ENCODE measurements around the gene F2RL2.
"Not testable (repeated sequence)": the region's sequence is repeated elsewhere in the genome, so short reads cannot be mapped to it uniquely, and the experiment has no call there.

The F2RL2 gene

GRCh38 chr5:76622076-76622475 lies 1.1 kb downstream of the F2RL2 start:
- DNase-seq (ENCODE audit: low read depth) = no peak

- no peak for DNase-seq (ENCODE audit: low read depth)
These were observed 3.0 kb downstream of the F2RL2 start for GRCh38 chr5:76620166-76620565.

GRCh38 chr5:76617675-76618074 lies 5.5 kb downstream of the F2RL2 start:
- DNase-seq (ENCODE audit: low read depth) = no peak

GRCh38 chr5:76617229-76617628 lies 6.0 kb downstream of the F2RL2 start:
- DNase-seq (ENCODE audit: low read depth) = no peak

- no peak for DNase-seq (ENCODE audit: low read depth)
These were observed 7.0 kb downstream of the F2RL2 start for GRCh38 chr5:76616206-76616605.

GRCh38 chr5:76615759-76616158 lies 7.4 kb downstream of the F2RL2 start:
- DNase-seq (ENCODE audit: low read depth) = no peak

GRCh38 chr5:76612942-76613341 lies 10.3 kb downstream of the F2RL2 start:
- DNase-seq (ENCODE audit: low read depth) = no peak

- DNase-seq (ENCODE audit: low read depth) = no peak
These were observed 13.0 kb downstream of the F2RL2 start for GRCh38 chr5:76610196-76610595.

- no peak for DNase-seq (ENCODE audit: low read depth)
These were observed 14.4 kb downstream of the F2RL2 start for GRCh38 chr5:76608833-76609232.

GRCh38 chr5:76607353-76607871 lies 15.8 kb downstream of the F2RL2 start:
- DNase-seq (ENCODE audit: low read depth) = no peak

- DNase-seq (ENCODE audit: low read depth) = no peak
These were observed 16.5 kb downstream of the F2RL2 start for GRCh38 chr5:76606701-76607100.

- DNase-seq (ENCODE audit: low read depth) = no peak
These were observed 18.4 kb downstream of the F2RL2 start for GRCh38 chr5:76604838-76605237.

- DNase-seq (ENCODE audit: low read depth) = not testable (repeated sequence)
These were observed 19.2 kb downstream of the F2RL2 start for GRCh38 chr5:76603991-76604390.

GRCh38 chr5:76602094-76602726 lies 21.0 kb downstream of the F2RL2 start:
- DNase-seq (ENCODE audit: low read depth) = no peak

- DNase-seq (ENCODE audit: low read depth) = peak; percentile 6
These were observed 21.7 kb downstream of the F2RL2 start for GRCh38 chr5:76601470-76601869.

GRCh38 chr5:76600716-76601115 lies 22.5 kb downstream of the F2RL2 start:
- DNase-seq (ENCODE audit: low read depth) = no peak

GRCh38 chr5:76598531-76598930 lies 24.7 kb downstream of the F2RL2 start:
- no peak for DNase-seq (ENCODE audit: low read depth)

GRCh38 chr5:76595755-76596481 lies 27.3 kb downstream of the F2RL2 start:
- DNase-seq (ENCODE audit: low read depth) = no peak

GRCh38 chr5:76594107-76594506 lies 29.1 kb downstream of the F2RL2 start:
- DNase-seq (ENCODE audit: low read depth) = no peak

GRCh38 chr5:76592692-76593091 lies 30.5 kb downstream of the F2RL2 start:
- DNase-seq (ENCODE audit: low read depth) = no peak

- DNase-seq (ENCODE audit: low read depth) = no peak
These were observed 31.8 kb downstream of the F2RL2 start for GRCh38 chr5:76591366-76591765.

GRCh38 chr5:76590027-76590426 lies 33.2 kb downstream of the F2RL2 start:
- DNase-seq (ENCODE audit: low read depth) = no peak

- no peak for DNase-seq (ENCODE audit: low read depth)
These were observed 36.7 kb downstream of the F2RL2 start for GRCh38 chr5:76586531-76586930.

GRCh38 chr5:76585783-76586217 lies 37.4 kb downstream of the F2RL2 start:
- no peak for DNase-seq (ENCODE audit: low read depth)
